ENCODE data around the gene SHKBP1. TPM values are rescaled to one million over a fixed set of nuclear protein-coding genes. Genes with fewer than 3 reads are reported as not detected.

Gene SHKBP1
- total and polyA plus RNA-seq, 4 donors = 21.1 to 191 (median 97.1) TPM

DNA sequence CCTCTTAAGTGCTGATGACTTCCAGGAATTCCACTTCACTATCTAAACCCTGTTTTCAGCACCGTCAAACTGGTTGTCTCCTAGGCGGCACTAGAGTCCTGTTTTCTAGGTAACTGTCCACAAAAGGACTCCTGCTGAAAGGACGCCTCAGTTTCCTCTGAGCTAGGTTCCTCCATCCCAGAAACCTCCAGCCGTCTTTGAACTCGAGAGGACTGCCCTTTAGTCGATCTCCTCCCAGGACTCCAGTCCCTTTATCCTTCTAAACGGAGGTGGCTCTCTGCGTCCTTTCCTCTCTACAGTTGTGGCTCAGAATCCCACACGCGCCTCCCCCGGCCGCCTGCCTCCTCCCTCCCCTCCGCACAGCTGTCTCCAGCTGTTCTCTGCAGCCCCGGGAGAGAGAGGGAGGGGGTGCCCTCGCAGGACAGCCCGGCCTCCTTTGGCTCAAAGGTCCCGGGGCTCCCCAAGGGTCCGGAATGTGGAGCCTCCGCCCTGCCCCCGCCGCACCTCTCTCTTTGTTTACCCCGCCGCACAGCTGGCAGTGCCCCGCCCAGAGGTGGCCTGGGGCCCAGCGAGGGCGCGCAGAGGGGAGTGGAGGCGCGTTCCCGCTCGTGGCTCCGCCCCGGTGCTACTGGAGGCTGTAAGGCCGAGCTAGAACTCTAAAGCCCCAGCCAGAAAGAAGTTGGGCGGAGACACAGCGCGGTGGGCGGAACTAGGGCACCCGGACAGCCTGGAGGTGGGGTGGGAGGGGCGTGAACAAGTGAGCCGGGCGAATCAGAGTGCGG, 26.9 kb downstream of the SHKBP1 start:
- DNase-seq = peak; percentile 99
- no peak overlapping the region for H3K4me3 ChIP-seq
- H3K36me3 ChIP-seq (ENCODE audit: control insufficient read depth in 4 of 4, insufficient read depth in 4 of 4, low read length in 4 of 4) = peaks cover 0 to 3% (median 0%) of the 10 kb centered on the region in 4 donors
- peaks cover 0 to 55% (median 25%) of the 10 kb centered on the region in 5 donors for H3K4me1 ChIP-seq (ENCODE audit: control insufficient read depth in 5 of 5, insufficient read depth in 5 of 5, low read length in 5 of 5)
- H3K27me3 ChIP-seq (ENCODE audit: control insufficient read depth in 3 of 3, insufficient read depth in 3 of 3, low read length in 2 of 3) = peaks cover 0 to 6% (median 0%) of the 10 kb centered on the region in 3 donors
- no peaks in the 10 kb centered on the region for H3K9me3 ChIP-seq (ENCODE audit: control insufficient read depth in 4 of 4, insufficient read depth in 3 of 4, low read length in 3 of 4)
- peak overlapping the region; percentile 74 to 87 for H3K27ac ChIP-seq (ENCODE audit: low read depth in 1 of 2, low read length in 1 of 2)
- TF ChIP-seq, protein P1, sequence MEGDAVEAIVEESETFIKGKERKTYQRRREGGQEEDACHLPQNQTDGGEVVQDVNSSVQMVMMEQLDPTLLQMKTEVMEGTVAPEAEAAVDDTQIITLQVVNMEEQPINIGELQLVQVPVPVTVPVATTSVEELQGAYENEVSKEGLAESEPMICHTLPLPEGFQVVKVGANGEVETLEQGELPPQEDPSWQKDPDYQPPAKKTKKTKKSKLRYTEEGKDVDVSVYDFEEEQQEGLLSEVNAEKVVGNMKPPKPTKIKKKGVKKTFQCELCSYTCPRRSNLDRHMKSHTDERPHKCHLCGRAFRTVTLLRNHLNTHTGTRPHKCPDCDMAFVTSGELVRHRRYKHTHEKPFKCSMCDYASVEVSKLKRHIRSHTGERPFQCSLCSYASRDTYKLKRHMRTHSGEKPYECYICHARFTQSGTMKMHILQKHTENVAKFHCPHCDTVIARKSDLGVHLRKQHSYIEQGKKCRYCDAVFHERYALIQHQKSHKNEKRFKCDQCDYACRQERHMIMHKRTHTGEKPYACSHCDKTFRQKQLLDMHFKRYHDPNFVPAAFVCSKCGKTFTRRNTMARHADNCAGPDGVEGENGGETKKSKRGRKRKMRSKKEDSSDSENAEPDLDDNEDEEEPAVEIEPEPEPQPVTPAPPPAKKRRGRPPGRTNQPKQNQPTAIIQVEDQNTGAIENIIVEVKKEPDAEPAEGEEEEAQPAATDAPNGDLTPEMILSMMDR (IDR thresholded peaks at IDR 0.05; ENCODE audit: control extremely low read depth, extremely low read depth) = no peak
- H3K9ac ChIP-seq (ENCODE audit: insufficient read depth in 1 of 2, low read length in 2 of 2) = peak overlapping the region in 1 of 2 donors; percentile 91
- ATAC-seq (ENCODE audit: insufficient read depth, low FRiP score) = peak; percentile 84
- 3% methylated on average over 42 to 43 of the region's 43 CpGs for WGBS, 2 donors

DNA sequence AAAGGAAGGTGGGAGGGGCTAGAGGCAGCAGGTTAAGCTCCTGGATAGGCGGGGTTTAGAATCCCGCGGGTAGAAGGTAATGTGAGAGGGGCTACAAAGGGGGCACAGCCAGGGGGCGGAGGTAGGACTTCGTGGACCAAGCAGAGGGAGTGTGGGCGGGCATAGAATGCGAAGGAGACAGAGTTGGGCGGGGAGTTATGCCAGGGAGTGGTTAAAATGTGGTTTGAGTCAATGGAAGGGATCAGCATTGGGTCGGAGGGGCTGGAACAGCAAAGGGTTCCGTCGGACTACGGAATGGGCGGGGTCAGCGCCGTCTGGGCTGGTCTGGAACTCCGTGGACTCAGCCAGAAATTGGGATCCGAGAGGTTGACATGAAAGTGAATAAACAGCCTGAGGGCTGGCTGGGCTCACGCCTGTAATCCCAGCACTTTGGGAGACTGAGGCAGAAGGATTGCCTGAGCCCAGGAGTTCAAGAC, 27.5 kb downstream of the SHKBP1 start:
- Histone ChIP-seq H3K9me3 (ENCODE audit: control insufficient read depth in 4 of 4, insufficient read depth in 3 of 4, low read length in 3 of 4) (no peaks in the 10 kb centered on the region), H3K4me3 (no peak overlapping the region), H3K27ac (ENCODE audit: low read depth in 1 of 2, low read length in 1 of 2) (peak overlapping the region; percentile 23 to 47), H3K4me1 (ENCODE audit: control insufficient read depth in 5 of 5, insufficient read depth in 5 of 5, low read length in 5 of 5) (peaks cover 0 to 50% (median 25%) of the 10 kb centered on the region in 5 donors), H3K36me3 (ENCODE audit: control insufficient read depth in 4 of 4, insufficient read depth in 4 of 4, low read length in 4 of 4) (peaks cover 0 to 7% (median 0%) of the 10 kb centered on the region in 4 donors), H3K27me3 (ENCODE audit: control insufficient read depth in 3 of 3, insufficient read depth in 3 of 3, low read length in 2 of 3) (peaks cover 0 to 6% (median 0%) of the 10 kb centered on the region in 3 donors), H3K9ac (ENCODE audit: insufficient read depth in 1 of 2, low read length in 2 of 2) (no peak overlapping the region)
- DNase-seq = no peak
- 5 to 7% methylated on average over 18 of the region's 18 CpGs for WGBS, 2 donors
- no peak for ATAC-seq (ENCODE audit: insufficient read depth, low FRiP score)
- TF ChIP-seq, protein P1 (IDR thresholded peaks at IDR 0.05; ENCODE audit: control extremely low read depth, extremely low read depth) = no peak

DNA sequence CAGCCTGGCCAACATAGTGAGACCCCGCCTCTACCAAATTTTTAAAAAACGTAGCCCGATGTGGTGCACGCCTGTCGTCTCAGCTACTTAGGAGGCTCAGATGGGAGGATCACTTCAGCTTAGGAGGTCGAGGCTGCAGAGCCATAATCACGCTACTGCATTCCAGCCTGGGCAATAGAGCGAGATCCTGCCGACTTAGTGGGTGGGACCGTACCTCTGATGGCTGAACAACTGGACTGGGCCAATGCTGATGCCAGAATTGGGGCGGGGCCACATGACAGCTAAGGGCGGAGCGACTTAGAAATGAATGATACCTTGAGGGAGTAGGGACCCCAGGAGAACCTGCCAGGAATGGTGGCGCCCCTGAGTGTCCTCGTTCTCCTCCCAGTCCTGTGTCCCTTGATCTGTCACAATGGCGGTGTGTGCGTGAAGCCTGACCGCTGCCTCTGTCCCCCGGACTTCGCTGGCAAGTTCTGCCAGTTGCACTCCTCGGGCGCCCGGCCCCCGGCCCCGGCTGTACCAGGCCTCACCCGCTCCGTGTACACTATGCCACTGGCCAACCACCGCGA, 28.1 kb downstream of the SHKBP1 start:
- H3K36me3 ChIP-seq (ENCODE audit: control insufficient read depth in 4 of 4, insufficient read depth in 4 of 4, low read length in 4 of 4) = peaks cover 0 to 7% (median 0%) of the 10 kb centered on the region in 4 donors
- 26 to 30% methylated on average over 29 of the region's 29 CpGs for WGBS, 2 donors
- no peak for DNase-seq
- no peak overlapping the region for H3K4me3 ChIP-seq
- no peaks in the 10 kb centered on the region for H3K9me3 ChIP-seq (ENCODE audit: control insufficient read depth in 4 of 4, insufficient read depth in 3 of 4, low read length in 3 of 4)
- H3K9ac ChIP-seq (ENCODE audit: insufficient read depth in 1 of 2, low read length in 2 of 2) = no peak overlapping the region
- peak overlapping the region; percentile 54 to 85 for H3K27ac ChIP-seq (ENCODE audit: low read depth in 1 of 2, low read length in 1 of 2)
- TF ChIP-seq, protein P1 (IDR thresholded peaks at IDR 0.05; ENCODE audit: control extremely low read depth, extremely low read depth) = no peak
- H3K27me3 ChIP-seq (ENCODE audit: control insufficient read depth in 3 of 3, insufficient read depth in 3 of 3, low read length in 2 of 3) = peaks cover 0 to 3% (median 0%) of the 10 kb centered on the region in 3 donors
- no peak for ATAC-seq (ENCODE audit: insufficient read depth, low FRiP score)
- peaks cover 0 to 50% (median 26%) of the 10 kb centered on the region in 5 donors for H3K4me1 ChIP-seq (ENCODE audit: control insufficient read depth in 5 of 5, insufficient read depth in 5 of 5, low read length in 5 of 5)
